Measurements from ENCODE around the gene RANBP9.

The RANBP9 gene

GRCh38 chr6:13710552-13711323 is 897 bp downstream of the RANBP9 start:
- DNase-seq (ENCODE audit: low read depth) = peak; percentile 2

GRCh38 chr6:13709689-13710551 is 1.7 kb downstream of the RANBP9 start:
- no peak for DNase-seq (ENCODE audit: low read depth)

GRCh38 chr6:13708736-13709135 is 2.9 kb downstream of the RANBP9 start:
- DNase-seq (ENCODE audit: low read depth) = no peak

- DNase-seq (ENCODE audit: low read depth) = no peak
These were observed 8.1 kb downstream of the RANBP9 start for GRCh38 chr6:13703496-13703895.

- DNase-seq (ENCODE audit: low read depth) = no peak
These were observed 8.8 kb downstream of the RANBP9 start for GRCh38 chr6:13702809-13703302.

- DNase-seq (ENCODE audit: low read depth) = no peak
These were observed 11.4 kb downstream of the RANBP9 start for GRCh38 chr6:13700232-13700631.

- no peak for DNase-seq (ENCODE audit: low read depth)
These were observed 12.9 kb downstream of the RANBP9 start for GRCh38 chr6:13698715-13699114.

- DNase-seq (ENCODE audit: low read depth) = no peak
These were observed 13.8 kb downstream of the RANBP9 start for GRCh38 chr6:13697857-13698256.

GRCh38 chr6:13696226-13696625 is 15.4 kb downstream of the RANBP9 start:
- DNase-seq (ENCODE audit: low read depth) = no peak

GRCh38 chr6:13695252-13695651 is 16.4 kb downstream of the RANBP9 start:
- no peak for DNase-seq (ENCODE audit: low read depth)

GRCh38 chr6:13694562-13694961 is 17.1 kb downstream of the RANBP9 start:
- no peak for DNase-seq (ENCODE audit: low read depth)

- DNase-seq (ENCODE audit: low read depth) = no peak
These were observed 22.0 kb downstream of the RANBP9 start for GRCh38 chr6:13689511-13690256.

- no peak for DNase-seq (ENCODE audit: low read depth)
These were observed 22.9 kb downstream of the RANBP9 start for GRCh38 chr6:13688692-13689196.

- no peak for DNase-seq (ENCODE audit: low read depth)
These were observed 23.7 kb downstream of the RANBP9 start for GRCh38 chr6:13687917-13688351.

GRCh38 chr6:13684855-13685254 is 26.8 kb downstream of the RANBP9 start:
- DNase-seq (ENCODE audit: low read depth) = no peak

GRCh38 chr6:13683038-13683437 is 28.6 kb downstream of the RANBP9 start:
- DNase-seq (ENCODE audit: low read depth) = no peak

GRCh38 chr6:13682346-13682745 is 29.3 kb downstream of the RANBP9 start:
- no peak for DNase-seq (ENCODE audit: low read depth)

- no peak for DNase-seq (ENCODE audit: low read depth)
These were observed 30.2 kb downstream of the RANBP9 start for GRCh38 chr6:13681305-13682061.

GRCh38 chr6:13680448-13680968 is 31.1 kb downstream of the RANBP9 start:
- DNase-seq (ENCODE audit: low read depth) = no peak

GRCh38 chr6:13679996-13680395 is 31.6 kb downstream of the RANBP9 start:
- no peak for DNase-seq (ENCODE audit: low read depth)

Measured in activated T-helper 1 cell treated with Interleukin-2 at 50 U/mL for 16 hours (primary cell).